Neural cell (in vitro differentiated cells): ENCODE results near the gene GDPD2. TPM values are rescaled to one million over a fixed set of nuclear protein-coding genes. Genes with fewer than 3 reads are reported as not detected.

Experiments
- H2AFZ ChIP-seq: fragments of 200-600, 300-800 bp; sonication (generic), shearing (Covaris generic); 2 replicates; pipeline ENCODE4 v1.6.0; 2014; ENCODE audit warnings: low read depth, mild to moderate bottlenecking, antibody characterized with exemption, low read length, moderate library complexity
- H3F3A ChIP-seq: fragments of 200-600 bp; shearing (Covaris generic); 2 replicates; pipeline ENCODE4 v1.6.1; 2016; ENCODE audit warnings: mild to moderate bottlenecking, moderate library complexity, mixed read lengths, antibody characterized with exemption, low read length; ENCODE audit not compliant: insufficient read depth, poor library complexity, severe bottlenecking
- H3K27ac ChIP-seq: fragments of 200-600, 300-800 bp; sonication (generic), shearing (Covaris generic); 2 replicates; pipeline ENCODE4 v1.5.1; 2014; ENCODE audit warnings: mild to moderate bottlenecking, low read length, moderate library complexity
- H3K27me3 ChIP-seq: fragments of 300-800, 200-600 bp; sonication (generic), shearing (Covaris generic); 2 replicates; pipeline ENCODE4 v1.6.0; 2014; ENCODE audit warnings: mild to moderate bottlenecking, low read depth, low read length, moderate library complexity; ENCODE audit not compliant: insufficient read depth
- H3K36me3 ChIP-seq: fragments of 300-800, 200-600 bp; sonication (generic), shearing (Covaris generic); 2 replicates; pipeline ENCODE4 v1.5.1; 2014; ENCODE audit warnings: mild to moderate bottlenecking, antibody characterized with exemption, low read length, moderate library complexity; ENCODE audit not compliant: insufficient read depth
- H3K4me2 ChIP-seq: fragments of 300-800, 200-600 bp; sonication (generic), shearing (Covaris generic); 2 replicates; pipeline ENCODE4 v1.6.0; 2014; ENCODE audit warnings: mild to moderate bottlenecking, low read length
- H3K4me3 ChIP-seq: fragments of 300-800, 200-600 bp; sonication (generic), shearing (Covaris generic); 2 replicates; pipeline ENCODE4 v1.5.1; 2014; ENCODE audit warnings: mild to moderate bottlenecking, low read length, moderate library complexity
- H3K79me2 ChIP-seq: fragments of 200-600 bp; shearing (Covaris generic); replicated peaks from 2 replicates; pipeline ENCODE4 v1.6.0; 2014; ENCODE audit warnings: mild to moderate bottlenecking, low read length, moderate library complexity; ENCODE audit not compliant: insufficient read depth
- H3K9ac ChIP-seq: fragments of 300-800, 200-600 bp; sonication (generic), shearing (Covaris generic); 2 replicates; pipeline ENCODE4 v1.6.1; 2016; ENCODE audit warnings: mild to moderate bottlenecking, low read length, mixed read lengths
- H3K9me2 ChIP-seq: fragments of 200-600 bp; shearing (Covaris generic); 2 replicates; pipeline ENCODE4 v1.6.1; 2016; ENCODE audit warnings: mild to moderate bottlenecking, low read length, mixed read lengths; ENCODE audit not compliant: insufficient read depth
- H3K9me3 ChIP-seq: fragments of 200-600, 300-800 bp; sonication (generic), shearing (Covaris generic); 2 replicates; pipeline ENCODE4 v1.6.1; 2016; ENCODE audit warnings: mild to moderate bottlenecking, mixed run types, low read length, moderate library complexity, mixed read lengths
- H4K20me1 ChIP-seq: fragments of 200-600 bp; shearing (Covaris generic); 2 replicates; pipeline ENCODE4 v1.6.1; 2016; ENCODE audit warnings: mild to moderate bottlenecking, mixed run types; ENCODE audit not compliant: insufficient read depth
- EP300 ChIP-seq: fragments of 450-650 bp; conservative IDR thresholded peaks from 2 replicates; pipeline ENCODE4 v1.6.1; 2014; ENCODE audit warnings: antibody characterized with exemption, mild to moderate bottlenecking, moderate library complexity; ENCODE audit not compliant: poor library complexity, severe bottlenecking
- EZH2 ChIP-seq: fragments of 200-600, 300-800 bp; shearing (Covaris generic), sonication (generic); IDR thresholded peaks from 2 replicates; pipeline ENCODE4 v1.6.1; 2014; ENCODE audit warnings: antibody characterized with exemption, low read length, borderline replicate concordance, mild to moderate bottlenecking; ENCODE audit not compliant: insufficient read depth, poor library complexity, severe bottlenecking
- MXI1 ChIP-seq: fragments of 450-650 bp; conservative IDR thresholded peaks from 2 replicates; pipeline ENCODE4 v1.6.1; 2014; ENCODE audit warnings: antibody characterized with exemption, mild to moderate bottlenecking; ENCODE audit not compliant: poor library complexity, severe bottlenecking
- POLR2AphosphoS5 ChIP-seq: IDR thresholded peaks from 2 replicates; pipeline ENCODE4 v1.6.1; 2012
- RAD21 ChIP-seq: fragments of 450-650 bp; conservative IDR thresholded peaks from 2 replicates; pipeline ENCODE4 v1.6.1; 2014; ENCODE audit warnings: antibody characterized with exemption, mild to moderate bottlenecking, moderate library complexity
- SMC3 ChIP-seq: fragments of 450-650 bp; conservative IDR thresholded peaks from 2 replicates; pipeline ENCODE4 v1.6.1; 2014; ENCODE audit warnings: antibody characterized with exemption, mild to moderate bottlenecking, moderate library complexity; ENCODE audit not compliant: poor library complexity
- TAF1 ChIP-seq: IDR thresholded peaks from 2 replicates; pipeline ENCODE4 v1.6.1; 2012; ENCODE audit warnings: low read depth
- polyA plus RNA-seq: library from polyadenylated mRNA; depleted of rRNA; stranded (reverse); fragments of >200 nt; gene quantifications from 2 replicates; pipeline ENCODE4 v1.2.3, GENCODE V29; 2014
- TF ChIP-seq, protein P1 (sequence below): IDR thresholded peaks from 2 replicates; pipeline ENCODE4 v1.6.1; 2012; ENCODE audit warnings: borderline replicate concordance
- TF ChIP-seq, protein P2 (sequence below): fragments of 450-650 bp; IDR thresholded peaks from 2 replicates; pipeline ENCODE4 v1.5.1; 2014; ENCODE audit warnings: antibody characterized with exemption, mild to moderate bottlenecking, moderate library complexity; ENCODE audit not compliant: poor library complexity, severe bottlenecking

GDPD2 gene
- polyA plus RNA-seq, 1 donor from 2014 or later = not detected

DNA sequence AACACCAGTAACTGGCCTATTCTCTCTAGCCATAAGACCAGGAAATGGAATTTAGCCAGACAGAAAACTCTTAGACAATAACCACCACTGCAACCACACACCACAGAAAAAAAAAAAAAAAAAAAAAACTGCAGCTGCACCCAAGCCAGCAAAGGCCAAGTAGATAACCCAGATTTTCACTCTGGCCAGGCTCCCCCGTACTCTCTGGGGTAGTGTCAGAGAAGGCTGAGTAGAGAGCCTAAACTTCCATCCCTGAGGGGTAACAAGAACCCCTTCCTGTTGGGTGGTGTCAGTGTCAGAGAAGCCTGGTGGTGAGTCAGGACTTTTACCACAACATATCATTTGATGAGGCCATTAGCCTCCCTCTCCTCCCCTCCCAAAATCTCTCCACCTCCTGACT, 15.9 kb downstream of the GDPD2 start:
- H3K27me3 ChIP-seq = no peaks in the 10 kb centered on the region

DNA sequence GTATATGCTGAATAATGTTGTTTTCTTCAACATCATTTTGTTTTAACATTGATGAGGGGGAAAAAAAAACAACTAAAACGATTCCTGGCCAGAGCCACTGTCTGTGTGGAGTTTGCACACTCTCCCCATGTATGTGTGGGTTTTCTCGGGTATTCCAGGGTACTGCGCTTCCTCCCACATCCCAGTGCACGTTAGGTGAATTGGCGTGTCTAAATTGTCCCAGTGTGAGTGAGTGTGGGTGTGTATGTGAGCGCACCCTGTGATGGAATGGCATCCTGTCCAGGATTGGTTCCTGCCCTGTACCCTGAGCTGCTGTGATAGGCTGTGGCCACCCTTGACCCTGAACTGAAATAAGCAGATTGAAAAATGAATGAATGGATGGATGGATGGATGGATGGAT, 19.1 kb downstream of the GDPD2 start:
- Histone ChIP-seq H2AFZ (no peak overlapping the region), H3K9ac (no peak overlapping the region), H3K36me3 (no peaks in the 10 kb centered on the region), H3K9me2 (no peaks in the 10 kb centered on the region), H3K9me3 (no peaks in the 10 kb centered on the region), H3F3A (no peaks in the 10 kb centered on the region), H3K4me3 (no peak overlapping the region), H3K4me2 (no peak overlapping the region), H4K20me1 (no peaks in the 10 kb centered on the region), H3K27me3 (no peaks in the 10 kb centered on the region), H3K27ac (no peak overlapping the region), H3K79me2 (peaks cover 16% of the 10 kb centered on the region)
- TF ChIP-seq, protein P1, sequence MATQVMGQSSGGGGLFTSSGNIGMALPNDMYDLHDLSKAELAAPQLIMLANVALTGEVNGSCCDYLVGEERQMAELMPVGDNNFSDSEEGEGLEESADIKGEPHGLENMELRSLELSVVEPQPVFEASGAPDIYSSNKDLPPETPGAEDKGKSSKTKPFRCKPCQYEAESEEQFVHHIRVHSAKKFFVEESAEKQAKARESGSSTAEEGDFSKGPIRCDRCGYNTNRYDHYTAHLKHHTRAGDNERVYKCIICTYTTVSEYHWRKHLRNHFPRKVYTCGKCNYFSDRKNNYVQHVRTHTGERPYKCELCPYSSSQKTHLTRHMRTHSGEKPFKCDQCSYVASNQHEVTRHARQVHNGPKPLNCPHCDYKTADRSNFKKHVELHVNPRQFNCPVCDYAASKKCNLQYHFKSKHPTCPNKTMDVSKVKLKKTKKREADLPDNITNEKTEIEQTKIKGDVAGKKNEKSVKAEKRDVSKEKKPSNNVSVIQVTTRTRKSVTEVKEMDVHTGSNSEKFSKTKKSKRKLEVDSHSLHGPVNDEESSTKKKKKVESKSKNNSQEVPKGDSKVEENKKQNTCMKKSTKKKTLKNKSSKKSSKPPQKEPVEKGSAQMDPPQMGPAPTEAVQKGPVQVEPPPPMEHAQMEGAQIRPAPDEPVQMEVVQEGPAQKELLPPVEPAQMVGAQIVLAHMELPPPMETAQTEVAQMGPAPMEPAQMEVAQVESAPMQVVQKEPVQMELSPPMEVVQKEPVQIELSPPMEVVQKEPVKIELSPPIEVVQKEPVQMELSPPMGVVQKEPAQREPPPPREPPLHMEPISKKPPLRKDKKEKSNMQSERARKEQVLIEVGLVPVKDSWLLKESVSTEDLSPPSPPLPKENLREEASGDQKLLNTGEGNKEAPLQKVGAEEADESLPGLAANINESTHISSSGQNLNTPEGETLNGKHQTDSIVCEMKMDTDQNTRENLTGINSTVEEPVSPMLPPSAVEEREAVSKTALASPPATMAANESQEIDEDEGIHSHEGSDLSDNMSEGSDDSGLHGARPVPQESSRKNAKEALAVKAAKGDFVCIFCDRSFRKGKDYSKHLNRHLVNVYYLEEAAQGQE = no peak
- TF ChIP-seq TAF1 (no peak), RAD21 (no peak), EZH2 (no peak), EP300 (no peak), POLR2AphosphoS5 (no peak), MXI1 (no peak), SMC3 (no peak)
- TF ChIP-seq, protein P2, sequence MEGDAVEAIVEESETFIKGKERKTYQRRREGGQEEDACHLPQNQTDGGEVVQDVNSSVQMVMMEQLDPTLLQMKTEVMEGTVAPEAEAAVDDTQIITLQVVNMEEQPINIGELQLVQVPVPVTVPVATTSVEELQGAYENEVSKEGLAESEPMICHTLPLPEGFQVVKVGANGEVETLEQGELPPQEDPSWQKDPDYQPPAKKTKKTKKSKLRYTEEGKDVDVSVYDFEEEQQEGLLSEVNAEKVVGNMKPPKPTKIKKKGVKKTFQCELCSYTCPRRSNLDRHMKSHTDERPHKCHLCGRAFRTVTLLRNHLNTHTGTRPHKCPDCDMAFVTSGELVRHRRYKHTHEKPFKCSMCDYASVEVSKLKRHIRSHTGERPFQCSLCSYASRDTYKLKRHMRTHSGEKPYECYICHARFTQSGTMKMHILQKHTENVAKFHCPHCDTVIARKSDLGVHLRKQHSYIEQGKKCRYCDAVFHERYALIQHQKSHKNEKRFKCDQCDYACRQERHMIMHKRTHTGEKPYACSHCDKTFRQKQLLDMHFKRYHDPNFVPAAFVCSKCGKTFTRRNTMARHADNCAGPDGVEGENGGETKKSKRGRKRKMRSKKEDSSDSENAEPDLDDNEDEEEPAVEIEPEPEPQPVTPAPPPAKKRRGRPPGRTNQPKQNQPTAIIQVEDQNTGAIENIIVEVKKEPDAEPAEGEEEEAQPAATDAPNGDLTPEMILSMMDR = no peak

More for the DNA sequence above, 15.9 kb downstream of the GDPD2 start:
- Histone ChIP-seq H4K20me1 (no peaks in the 10 kb centered on the region), H3K4me3 (no peak overlapping the region), H3K9ac (no peak overlapping the region), H2AFZ (no peak overlapping the region), H3K79me2 (no peaks in the 10 kb centered on the region), H3K9me2 (no peaks in the 10 kb centered on the region), H3F3A (no peaks in the 10 kb centered on the region), H3K27ac (no peak overlapping the region), H3K9me3 (no peaks in the 10 kb centered on the region), H3K4me2 (no peak overlapping the region), H3K36me3 (no peaks in the 10 kb centered on the region)
- no peak for TF ChIP-seq TAF1
- no peak for TF ChIP-seq RAD21
- no peak for TF ChIP-seq EZH2

DNA sequence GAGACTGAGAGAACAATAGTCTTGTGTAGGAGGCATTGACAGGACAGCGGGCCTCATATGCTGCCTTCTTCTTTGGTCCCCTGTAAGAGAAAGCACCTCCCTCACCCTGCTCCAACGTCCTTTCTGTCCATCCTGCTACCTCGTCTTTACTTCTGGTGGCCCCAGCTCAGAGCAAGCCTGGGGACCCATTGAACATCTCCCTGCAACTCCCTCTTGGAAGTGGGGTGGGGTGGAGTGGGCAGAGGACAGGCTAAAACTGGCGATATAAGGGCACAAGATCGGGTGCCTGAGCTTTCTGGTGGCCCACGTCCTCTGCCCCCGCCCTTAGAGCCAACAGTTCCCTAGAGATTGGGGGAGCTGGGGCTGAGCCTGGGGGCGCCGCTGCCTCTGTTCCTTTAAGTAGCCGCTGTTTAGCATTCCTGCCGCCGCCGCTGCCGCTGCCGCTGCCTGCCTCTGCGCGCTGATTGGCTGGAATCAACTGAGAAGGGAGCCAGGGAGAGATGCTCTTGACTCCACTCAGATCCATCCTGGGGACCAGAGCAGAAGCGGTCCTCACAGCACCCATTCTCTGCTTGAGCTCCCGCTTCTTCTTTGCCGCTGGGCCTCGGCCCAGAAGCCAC, 21.3 kb downstream of the GDPD2 start, which contains the start of gene DLG3:
Gene DLG3, plus strand, starts transcription at position 510 of the 620 bp plus-strand sequence. CDS start 367 bp downstream, outside the sequence.
- Histone ChIP-seq H3K79me2 (peaks cover 16% of the 10 kb centered on the region), H3K27ac (peak within 1 kb of the TSS; percentile 69), H3K9me2 (no peaks in the 10 kb centered on the region), H3K9me3 (no peaks in the 10 kb centered on the region), H3K27me3 (no peaks in the 10 kb centered on the region), H3K9ac (peak within 1 kb of the TSS; percentile 80), H4K20me1 (no peaks in the 10 kb centered on the region), H3F3A (no peaks in the 10 kb centered on the region), H3K4me2 (peak within 1 kb of the TSS; percentile 6), H3K36me3 (no peaks in the 10 kb centered on the region), H2AFZ (no peak within 1 kb of the TSS), H3K4me3 (peak within 1 kb of the TSS; percentile 85)
- TF ChIP-seq EP300 = no peak
- TF ChIP-seq POLR2AphosphoS5 = peak; percentile 85
- TF ChIP-seq MXI1 = no peak
- TF ChIP-seq, protein P2 = no peak
- TF ChIP-seq RAD21 = no peak
- no peak for TF ChIP-seq EZH2
- no peak for TF ChIP-seq SMC3
- TF ChIP-seq, protein P1 = peak; percentile 44
- TF ChIP-seq TAF1 = peak; percentile 70
